HL-60/S4 (cell line): ENCODE data around the gene ADAM11.

Experiments used
- in situ Hi-C: fragments of 300-500 bp; cut with MboI; formaldehyde crosslinking; loops from 2 replicates; pipeline ENCODE4 v1.14.3; 2022; ENCODE audit warnings: low sequenced_read_pairs

ADAM11 gene

GRCh38 chr17:44774271-44775135 is 15.7 kb downstream of the ADAM11 start:
- in situ Hi-C loops, result loop anchor here (10.0 kb wide), 1 partner anchor 350 kb away; no protein-coding TSS in a partner anchor

- in situ Hi-C loops, result loop anchor here (10.0 kb wide), 1 partner anchor 350 kb away; no protein-coding TSS in a partner anchor
These were observed 16.5 kb downstream of the ADAM11 start for GRCh38 chr17:44775136-44775837.

GRCh38 chr17:44775838-44776621 is 17.2 kb downstream of the ADAM11 start:
- in situ Hi-C loops, result loop anchor here (10.0 kb wide), 1 partner anchor 349 kb away; no protein-coding TSS in a partner anchor

GRCh38 chr17:44776628-44777393 is 18.0 kb downstream of the ADAM11 start:
- in situ Hi-C loops, result loop anchor here (10.0 kb wide), 1 partner anchor 348 kb away; no protein-coding TSS in a partner anchor

- in situ Hi-C loops, result loop anchor here (10.0 kb wide), 1 partner anchor 347 kb away; no protein-coding TSS in a partner anchor
These were observed 18.9 kb downstream of the ADAM11 start for GRCh38 chr17:44777394-44778348.

- in situ Hi-C loops, result loop anchor here (10.0 kb wide), 1 partner anchor 346 kb away; no protein-coding TSS in a partner anchor
These were observed 19.9 kb downstream of the ADAM11 start for GRCh38 chr17:44778656-44779210.

GRCh38 chr17:44779211-44780025 is 20.6 kb downstream of the ADAM11 start:
- in situ Hi-C loops, result loop anchor here (5.0 to 10.0 kb wide), 2 partner anchors 88 to 345 kb away; no protein-coding TSS in a partner anchor

GRCh38 chr17:44780161-44780560 is 21.4 kb downstream of the ADAM11 start:
- in situ Hi-C loops, result loop anchor here (5.0 kb wide), 1 partner anchor 87 kb away; no protein-coding TSS in a partner anchor

- in situ Hi-C loops, result loop anchor here (5.0 kb wide), 1 partner anchor 86 kb away; no protein-coding TSS in a partner anchor
These were observed 22.2 kb downstream of the ADAM11 start for GRCh38 chr17:44780845-44781480.

GRCh38 chr17:44781551-44782325 is 22.9 kb downstream of the ADAM11 start:
- in situ Hi-C loops, result loop anchor here (5.0 kb wide), 1 partner anchor 86 kb away; no protein-coding TSS in a partner anchor

- in situ Hi-C loops, result loop anchor here (5.0 kb wide), 1 partner anchor 85 kb away; no protein-coding TSS in a partner anchor
These were observed 23.6 kb downstream of the ADAM11 start for GRCh38 chr17:44782326-44782850.

GRCh38 chr17:44785921-44786320 is 27.1 kb downstream of the ADAM11 start:
- in situ Hi-C loops, result no loop called here

- in situ Hi-C loops, result no loop called here
These were observed 27.8 kb downstream of the ADAM11 start for GRCh38 chr17:44786551-44787081.

- in situ Hi-C loops, result no loop called here
These were observed 28.6 kb downstream of the ADAM11 start for GRCh38 chr17:44787271-44787940.

- in situ Hi-C loops, result no loop called here
These were observed 29.4 kb downstream of the ADAM11 start for GRCh38 chr17:44788139-44788538.
